Renal pelvis (tissue), 4 donors: ENCODE results near the gene FBN2. TPM values are rescaled to one million over a fixed set of nuclear protein-coding genes. Genes with fewer than 3 reads are reported as not detected.
"Not testable (repeated sequence)": the region's sequence is repeated elsewhere in the genome, so short reads cannot be mapped to it uniquely, and the experiment has no call there.

Experiments used
- DNase-seq: peaks from one replicate; pipeline ENCODE4 v3.0.0-alpha.2; 2013
- polyA plus RNA-seq, 3 donors: library from polyadenylated mRNA; unstranded; fragments of 120-200 nt; gene quantifications; one replicate each; pipeline ENCODE4 v1.2.1, GENCODE V29; 2013; ENCODE audit not compliant: insufficient read length in 3 of 3

Gene FBN2
- polyA plus RNA-seq, 3 donors: 88.2 to 111 (median 88.7) TPM

DNA sequence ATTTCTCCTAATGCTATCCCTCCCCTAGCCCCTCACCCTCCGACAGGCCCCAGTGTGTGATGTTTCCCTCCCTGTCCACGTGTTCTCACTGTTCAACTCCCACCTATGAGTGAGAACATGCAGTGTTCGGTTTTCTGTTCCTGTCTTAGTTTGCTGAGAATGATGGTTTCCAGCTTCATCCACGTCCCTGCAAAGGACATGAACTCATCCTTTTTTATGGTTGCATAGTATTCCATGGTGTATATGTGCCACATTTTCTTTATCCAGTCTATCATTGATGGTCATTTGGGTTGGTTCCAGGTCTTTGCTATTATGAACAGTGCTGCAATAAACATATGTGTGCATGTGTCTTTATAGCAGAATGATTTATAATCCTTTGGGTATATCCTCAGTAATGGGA, 216.6 kb downstream of the FBN2 start:
- not testable (repeated sequence) for DNase-seq

DNA sequence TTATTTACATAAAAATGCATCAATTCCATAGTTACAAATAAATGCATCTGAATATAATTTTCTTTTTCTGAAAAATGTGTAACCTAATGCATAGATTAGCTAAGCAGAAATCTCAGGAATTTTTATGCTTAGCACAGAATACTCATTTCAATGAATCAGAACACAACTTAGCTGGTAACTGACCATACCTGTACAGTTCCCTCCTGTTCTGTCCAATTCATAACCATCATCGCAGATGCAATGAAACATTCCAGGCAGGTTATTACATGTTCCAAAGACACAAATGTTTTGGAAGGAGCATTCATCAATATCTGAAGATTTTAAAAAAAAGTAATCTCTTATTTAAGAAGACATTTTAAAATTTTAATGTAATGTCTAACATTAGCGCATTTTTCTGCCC, 219.4 kb downstream of the FBN2 start:
- DNase-seq: no peak

DNA sequence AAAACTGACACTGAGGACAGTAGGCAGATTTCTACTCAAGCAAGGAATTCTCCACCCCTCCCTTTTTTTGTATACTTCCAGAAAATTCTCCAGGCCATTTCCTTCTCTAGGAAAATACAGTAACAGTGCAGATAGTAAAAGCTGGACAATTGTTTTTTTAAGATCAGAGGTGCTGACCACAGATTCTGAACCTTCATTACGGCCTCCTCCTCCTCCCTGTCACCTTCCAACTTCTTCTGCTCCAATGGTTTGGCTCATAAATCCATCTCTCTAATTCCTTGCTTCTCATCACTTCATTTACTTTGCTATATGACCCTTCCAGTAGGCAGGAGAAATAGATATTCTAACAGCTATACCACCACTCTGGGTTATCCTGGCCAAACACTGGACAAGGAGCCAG, 220.6 kb downstream of the FBN2 start:
- peak; percentile 22 for DNase-seq

DNA sequence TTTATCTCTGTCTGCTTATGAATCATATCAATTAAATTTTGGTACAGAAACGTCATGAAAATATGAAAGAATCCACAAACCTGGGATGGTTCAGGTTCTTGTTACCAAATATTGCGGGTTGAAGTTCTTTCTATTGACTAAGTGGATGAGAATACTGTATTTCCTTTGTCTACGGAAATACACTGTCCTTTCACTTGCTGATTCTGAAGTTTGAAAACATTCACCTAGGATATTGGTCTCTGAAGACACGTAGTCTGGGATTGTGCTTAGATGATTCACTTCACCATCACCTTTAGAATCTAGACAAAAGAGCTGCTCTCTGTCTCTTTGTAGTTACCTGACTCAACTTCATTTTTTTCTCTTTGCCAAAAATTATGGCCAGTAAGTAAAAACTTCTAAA, 222.4 kb downstream of the FBN2 start:
- no peak for DNase-seq

DNA sequence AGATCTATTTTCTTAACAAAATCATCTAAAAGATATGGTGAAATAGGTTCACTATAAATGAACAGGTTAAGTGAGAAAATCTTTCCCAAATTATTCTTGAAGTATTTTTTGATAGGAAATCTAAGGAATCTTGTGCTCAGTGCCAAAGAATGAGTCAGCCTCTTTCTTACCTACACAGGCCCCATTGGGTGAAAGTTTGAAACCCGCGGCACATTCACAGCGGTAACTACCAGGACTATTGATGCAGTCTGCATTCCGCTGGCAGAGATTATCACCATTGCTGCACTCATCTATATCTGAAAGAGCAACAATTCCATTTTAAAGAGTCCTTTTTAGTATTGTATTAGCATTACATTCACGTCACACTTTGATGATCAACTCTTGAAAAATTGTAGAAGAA, 232.7 kb downstream of the FBN2 start:
- no peak for DNase-seq

DNA sequence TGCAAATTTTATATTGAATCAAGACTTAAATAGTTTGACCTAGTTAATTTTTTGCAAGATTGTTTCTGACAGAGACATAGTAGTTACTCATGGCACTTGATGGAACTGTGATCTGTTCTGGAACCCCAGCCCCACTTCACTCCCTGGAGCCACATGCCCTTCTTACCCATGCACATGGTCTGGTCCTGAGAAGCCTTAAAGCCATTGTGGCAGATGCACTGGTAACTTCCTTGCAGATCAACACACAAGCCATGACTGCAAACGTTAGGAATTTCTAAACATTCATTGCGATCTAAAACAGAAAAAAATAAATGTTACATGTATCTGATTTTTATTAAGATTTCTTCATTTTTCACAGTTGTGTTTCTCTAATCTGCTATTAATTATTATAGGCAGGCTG, 233.3 kb downstream of the FBN2 start:
- DNase-seq: no peak

DNA sequence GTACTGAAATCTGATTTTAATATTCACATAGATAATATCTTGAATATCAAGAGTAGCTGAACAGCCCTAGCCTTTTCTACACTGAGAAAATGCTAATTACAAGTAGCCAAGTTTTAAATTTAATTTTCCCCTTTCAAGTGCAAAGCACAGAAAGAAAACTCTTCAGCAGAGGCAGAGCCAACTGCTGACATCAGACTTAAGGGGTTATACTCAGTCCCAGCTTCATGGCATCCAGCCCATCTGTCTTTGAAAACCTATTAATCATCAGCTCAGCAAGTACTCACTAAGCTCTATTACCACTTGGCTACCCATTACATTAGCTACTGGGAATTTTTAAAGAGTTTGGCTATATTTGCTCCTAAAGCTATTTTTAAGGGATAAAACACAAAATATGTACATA, 234.0 kb downstream of the FBN2 start:
- DNase-seq: peak; percentile 30

DNA sequence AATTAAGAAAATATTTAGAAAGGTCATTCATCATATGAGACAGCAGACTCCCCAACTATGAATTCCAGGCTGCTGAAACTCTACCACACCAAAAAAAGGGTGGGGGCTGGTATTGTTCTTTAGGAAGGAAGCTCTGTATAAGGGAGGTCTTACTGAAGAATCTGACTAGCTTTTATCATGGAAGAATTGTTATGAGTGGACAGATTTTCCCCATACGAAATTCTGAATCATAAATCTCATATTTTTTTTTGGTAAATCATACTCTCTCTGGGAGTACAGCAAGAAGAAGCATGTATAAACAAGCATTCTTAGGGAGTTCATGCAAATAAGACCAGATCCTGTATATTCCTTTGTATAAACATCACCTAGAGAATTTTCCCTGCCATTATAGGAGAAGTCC, 234.5 kb downstream of the FBN2 start:
- DNase-seq: no peak

DNA sequence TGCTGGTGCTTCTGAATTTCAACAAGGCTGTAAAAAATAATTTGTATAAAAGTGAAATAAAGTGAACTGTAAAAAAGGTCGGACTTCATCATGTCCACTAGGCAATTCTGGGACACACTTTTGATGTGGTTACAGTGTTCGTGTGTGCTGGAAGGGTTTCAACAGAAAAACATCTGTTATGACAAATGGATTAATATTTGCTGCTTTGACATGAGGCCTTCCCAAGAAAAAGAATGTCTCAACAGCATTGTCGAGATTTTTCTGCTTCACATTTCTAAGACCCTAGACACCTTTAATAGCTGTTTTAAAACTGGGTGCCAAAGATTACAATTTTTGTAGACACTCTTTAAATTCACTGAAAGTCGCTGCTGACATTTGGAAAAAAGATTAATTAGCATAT, 237.9 kb downstream of the FBN2 start:
- DNase-seq: peak; percentile 7

DNA sequence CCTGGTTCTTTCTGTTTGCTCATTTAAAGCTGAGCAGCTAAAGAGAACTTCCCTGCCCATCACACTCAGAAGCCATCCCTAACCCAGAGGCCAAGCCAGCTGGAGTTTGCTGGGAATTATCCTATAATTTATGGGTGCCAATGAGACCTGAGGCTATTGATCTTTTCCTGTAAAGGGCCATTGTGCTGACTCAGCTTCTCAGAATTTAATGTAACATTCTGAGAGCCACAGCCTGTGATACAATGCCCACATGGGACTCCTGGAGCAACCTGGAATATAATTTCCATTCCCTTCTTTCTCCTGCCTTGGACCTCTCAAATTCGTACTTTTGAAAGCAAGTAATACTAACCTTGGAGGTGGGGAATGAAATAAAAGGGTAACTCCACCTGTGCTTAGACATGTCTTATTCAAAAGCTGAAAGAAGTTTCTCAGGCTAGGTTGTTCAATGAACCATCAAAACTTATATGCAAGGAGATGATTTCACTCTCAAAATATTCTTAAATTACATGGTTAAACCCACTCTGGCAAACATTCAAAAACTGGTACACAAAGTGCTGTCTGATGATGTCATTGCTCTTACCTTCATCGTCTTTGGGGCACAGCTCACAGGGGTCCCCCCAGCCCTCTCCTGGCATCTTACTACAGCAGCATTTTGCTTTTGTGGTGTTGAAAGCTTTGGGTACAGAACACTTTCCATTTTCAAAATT, 247.7 kb downstream of the FBN2 start:
- DNase-seq: peak; percentile 30

DNA sequence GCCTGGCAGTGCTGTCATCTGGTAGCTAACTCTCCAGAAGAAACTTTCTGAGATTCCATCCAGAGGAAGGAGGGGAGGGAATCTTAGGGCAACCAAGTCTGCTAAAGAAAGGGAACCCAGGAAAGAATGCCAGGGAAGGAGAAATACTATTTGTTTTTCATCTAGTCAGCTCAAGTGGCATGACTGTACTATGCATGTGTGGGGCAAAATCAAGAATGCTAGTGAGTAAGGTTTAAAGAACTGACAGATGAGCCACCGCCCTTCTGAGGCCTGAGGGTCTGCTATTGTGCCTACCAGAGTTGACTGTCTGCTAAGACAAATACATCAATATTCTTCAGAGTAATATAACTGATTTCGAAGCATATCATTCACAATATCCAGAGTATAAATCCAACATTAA, 250.3 kb downstream of the FBN2 start:
- no peak for DNase-seq

DNA sequence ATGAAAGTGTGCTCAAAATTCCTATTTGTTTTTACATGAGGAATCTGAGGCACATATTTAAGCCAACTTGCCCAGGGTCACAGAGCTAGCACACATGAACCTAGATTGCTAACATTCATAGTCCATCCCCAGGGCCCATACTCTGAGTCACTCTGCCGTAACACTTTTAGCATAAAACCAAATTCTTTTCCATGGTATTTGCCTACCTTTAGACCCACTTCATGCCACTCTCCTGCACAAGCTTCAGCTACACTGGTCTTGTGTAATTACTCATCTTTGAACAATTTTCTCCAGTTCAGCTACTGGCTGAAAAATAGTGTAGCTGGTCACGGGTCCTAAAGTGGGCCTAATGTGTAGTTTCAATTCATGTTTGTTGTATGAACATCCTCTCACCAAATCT, 253.8 kb downstream of the FBN2 start:
- no peak for DNase-seq

DNA sequence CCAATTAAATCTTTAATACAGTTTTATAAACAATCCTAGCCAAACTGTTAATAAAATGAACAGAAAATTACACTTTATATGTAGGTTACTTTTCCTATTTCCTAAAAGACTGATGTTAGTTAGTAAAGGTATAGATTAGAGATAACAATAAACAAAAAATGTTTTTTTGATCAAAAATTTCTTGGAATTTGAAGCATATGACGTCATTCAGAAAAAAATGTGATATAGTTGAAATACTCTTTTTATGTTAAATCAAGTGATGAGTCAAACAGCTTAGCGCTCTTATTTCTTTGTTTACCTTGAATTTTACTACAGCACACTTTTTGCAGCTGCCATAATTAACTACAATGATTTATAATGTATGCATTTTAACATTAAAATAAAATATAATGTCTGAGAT, 258.7 kb downstream of the FBN2 start:
- no peak for DNase-seq

DNA sequence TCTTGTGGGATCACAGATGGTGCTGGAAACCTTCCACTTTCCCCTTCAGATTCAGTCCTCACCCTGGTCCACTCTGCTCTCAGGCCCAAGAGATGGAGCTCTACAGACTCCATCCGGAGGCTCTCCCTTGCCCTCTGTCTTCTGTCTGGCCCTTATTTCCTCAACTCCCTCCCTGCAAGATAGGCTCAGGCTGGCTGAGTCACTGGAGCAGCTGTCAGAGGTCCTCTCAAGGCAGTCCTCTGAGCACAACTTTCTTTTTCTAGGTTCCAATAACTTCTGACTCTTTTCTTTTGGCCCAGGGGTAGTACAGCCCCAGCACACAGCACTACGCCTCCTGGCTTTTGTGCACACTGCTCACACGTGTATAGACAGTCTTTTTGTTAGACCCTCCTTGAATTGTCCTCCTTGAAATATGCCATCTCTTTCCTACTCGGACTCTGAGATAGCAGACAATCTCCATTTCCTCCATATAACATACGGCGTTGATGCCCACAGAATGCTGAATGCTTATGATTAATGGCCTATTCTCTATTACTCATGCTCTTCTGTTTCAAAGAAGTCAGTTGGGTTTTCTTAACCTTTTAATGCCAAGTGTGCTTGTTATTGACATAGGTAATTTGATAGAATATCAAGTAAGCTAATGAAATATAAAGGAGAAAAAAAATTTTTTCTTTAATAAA, 261.4 kb downstream of the FBN2 start:
- DNase-seq: no peak

DNA sequence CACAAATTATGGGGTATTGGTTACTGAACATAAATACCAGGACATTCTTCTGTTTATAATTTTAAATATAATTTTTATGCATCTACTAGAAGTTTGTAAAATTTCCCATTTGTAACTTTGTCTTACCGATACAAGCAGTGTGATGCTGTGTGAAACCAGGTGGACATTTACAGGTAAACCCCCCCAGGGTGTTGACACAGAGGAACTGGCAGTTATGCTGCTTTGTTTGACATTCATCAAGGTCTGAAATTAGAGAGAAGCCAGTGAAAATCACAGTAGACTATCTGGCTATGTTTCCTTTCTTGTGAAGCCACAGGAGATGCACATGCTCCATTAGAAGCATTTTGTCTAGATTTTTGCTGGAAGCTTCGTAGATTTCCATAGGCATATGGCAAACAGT, 263.6 kb downstream of the FBN2 start:
- DNase-seq: no peak

DNA sequence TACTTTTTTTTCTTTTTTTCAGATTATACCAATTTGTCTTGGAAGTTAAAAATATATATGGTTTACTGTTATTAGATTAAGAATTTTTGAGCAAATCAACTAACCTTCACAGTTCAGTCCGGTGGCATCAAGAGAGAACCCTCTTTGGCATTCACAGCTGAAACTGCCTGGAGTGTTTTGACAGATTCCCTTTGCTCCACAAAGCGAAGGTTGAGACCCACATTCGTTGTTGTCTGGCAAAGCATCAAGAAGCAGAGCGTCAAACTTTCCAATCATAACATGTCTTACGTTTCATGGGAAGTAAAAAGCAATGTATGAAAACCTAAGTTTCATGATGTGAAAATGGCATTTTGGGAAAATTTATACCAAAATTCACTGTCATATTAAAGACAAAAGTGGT, 264.3 kb downstream of the FBN2 start:
- no peak for DNase-seq

DNA sequence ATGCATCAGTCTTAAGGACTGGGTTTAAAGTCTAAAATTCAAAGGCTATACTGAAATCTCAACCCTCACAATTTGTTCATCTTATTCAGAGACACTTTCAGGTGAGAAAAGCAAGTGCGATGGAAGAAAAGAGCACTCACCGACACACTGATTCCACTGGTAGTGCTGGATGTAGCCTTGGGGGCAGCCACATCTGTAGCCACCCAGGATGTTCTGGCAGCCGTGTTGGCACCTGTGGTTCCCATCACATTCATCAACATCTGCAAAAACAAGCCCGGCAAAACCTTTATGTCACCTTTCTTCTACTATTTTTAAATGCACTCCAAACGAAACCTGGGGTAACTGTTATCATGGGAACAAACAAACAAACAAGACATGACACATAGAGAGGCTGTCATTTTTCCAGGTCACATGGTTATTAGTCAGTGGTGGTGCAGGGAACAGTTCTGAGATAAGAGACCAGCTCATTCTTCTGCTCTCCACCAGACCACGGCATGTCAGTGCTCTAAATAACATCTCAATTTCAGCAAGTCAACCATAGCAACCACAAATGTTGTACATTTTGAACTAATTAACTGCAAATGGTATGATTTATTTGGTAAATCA, 266.1 kb downstream of the FBN2 start:
- no peak for DNase-seq

DNA sequence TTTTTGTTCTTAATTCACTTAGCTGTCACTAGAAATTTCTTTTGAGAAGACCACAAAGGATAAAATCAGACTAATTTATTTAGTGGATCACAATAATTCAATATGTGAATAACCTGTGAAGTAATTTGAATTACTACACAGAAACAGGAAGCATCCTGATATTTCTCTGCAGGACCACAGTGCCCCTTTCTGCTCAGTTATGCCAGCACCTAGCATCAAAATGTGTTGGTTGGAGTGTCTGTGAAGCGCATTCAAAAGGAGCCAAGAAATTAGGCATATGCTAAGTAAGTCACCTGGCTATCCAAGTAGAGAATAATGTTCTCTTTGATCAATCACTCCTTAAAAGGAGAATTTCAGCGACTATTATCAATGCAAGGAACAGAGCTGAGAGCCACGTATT, 267.0 kb downstream of the FBN2 start:
- no peak for DNase-seq

DNA sequence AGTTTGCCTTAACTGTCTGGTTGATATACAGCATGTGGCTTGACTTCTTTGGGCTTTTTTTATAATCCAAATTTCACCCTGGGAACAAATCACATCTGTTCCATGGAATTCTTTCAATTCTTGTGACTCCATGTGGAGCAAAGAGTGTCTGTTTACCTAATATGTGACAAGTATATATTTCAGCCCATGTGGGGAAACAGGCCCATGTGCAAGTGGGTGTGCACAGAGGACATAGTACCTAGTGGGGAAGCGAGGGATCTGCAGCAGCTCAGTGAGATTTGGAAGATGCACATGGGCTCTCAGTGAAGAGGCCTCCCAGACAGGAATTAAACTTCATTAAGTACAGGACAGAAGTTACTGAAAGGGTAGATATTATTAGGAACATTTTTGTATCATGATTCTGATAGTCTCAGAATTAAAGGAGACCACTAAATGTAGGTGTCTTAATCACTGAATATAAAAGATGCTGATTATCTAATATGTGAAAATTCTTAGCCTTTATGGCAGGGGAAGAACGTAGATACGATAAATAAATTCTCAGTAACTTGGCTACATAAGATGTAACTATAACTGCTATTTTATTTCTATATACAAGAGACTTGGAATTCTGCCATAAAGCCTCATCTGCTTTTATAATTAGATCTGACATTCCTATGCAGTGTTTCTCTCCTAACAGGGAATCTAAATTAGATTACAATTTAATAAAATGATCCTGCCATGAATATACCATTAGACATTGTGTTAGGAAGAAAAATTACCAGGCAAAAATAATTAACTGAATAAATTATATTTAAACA, 273.3 kb downstream of the FBN2 start:
- DNase-seq: no peak

DNA sequence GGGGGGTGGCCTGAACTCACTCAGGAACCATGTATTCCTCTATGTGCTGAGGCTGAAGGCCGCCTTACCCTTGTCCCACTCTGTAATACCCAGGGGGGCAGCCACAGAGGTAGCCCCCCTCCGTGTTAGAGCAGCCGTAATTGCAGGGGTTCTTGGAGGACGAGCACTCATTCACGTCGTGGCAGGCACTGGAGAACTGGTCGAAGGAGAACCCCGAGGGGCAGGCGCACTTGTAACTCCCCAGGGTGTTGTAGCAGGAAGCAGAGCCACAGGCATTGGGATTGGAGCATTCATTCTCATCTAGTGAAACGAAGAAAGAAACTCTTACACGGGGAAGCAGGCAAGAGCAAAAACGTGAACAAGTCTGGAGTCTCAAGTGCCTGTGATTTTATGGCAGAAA, 274.7 kb downstream of the FBN2 start:
- no peak for DNase-seq

DNA sequence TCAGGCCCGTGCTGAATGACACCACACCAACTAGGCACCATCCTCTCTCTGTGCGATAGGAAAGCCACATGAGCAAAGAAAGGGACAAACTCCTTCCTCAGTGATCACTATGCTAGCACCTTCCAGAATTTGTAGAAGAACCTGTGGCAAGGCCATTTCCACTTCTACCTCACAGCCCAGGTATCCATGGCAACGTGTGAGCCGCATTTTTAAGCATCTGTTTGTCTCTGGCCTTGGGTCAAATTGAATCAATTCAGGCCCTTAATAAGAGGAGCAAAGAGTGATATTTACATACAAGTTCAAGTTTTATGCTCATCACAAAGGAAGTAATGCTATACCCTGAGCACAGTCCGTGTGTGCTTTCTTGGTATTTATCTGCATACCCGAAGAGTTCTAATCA, 275.1 kb downstream of the FBN2 start:
- no peak for DNase-seq

DNA sequence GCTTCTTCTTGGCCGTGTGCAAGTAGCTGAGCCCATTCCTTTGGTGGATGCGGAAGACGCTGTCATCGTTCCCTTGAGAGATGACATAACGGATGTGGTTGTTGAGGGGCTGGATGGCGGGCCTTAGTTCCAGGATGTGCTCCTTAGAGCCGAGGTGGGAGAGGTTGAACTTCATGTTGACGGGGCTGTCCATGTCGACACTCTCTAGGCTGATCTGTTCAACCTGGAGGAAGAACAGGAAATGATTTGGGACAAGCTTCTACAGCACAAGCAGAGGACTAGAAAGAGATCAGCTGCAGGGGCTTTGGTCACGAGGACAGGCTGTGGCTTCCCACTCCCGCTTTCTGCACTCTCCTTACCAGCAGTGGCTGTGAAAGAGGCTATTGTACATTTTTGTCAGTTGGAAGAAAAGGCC, 278.4 kb downstream of the FBN2 start:
- DNase-seq: peak; percentile 35

DNA sequence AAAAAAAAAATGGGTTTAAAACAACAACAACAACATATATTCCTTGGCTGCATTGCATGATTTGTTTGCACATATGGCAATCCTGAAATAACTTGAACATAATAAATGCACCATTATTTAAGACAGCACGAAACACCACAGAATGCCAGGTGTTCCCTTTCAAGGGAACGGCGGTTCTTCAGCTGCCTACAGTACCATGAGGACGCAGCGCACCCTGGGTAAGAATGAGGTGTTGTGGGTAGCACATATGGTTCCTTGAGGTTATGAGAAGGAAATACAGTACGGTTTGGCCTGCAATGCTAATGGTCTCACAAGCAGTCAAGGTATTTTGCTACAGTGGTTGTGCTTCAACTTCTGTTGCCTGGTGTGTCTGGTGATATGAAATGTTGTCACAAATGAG, 279.7 kb downstream of the FBN2 start:
- DNase-seq: no peak
